Dendritic cell treated with granulocyte-macrophage colony-stimulating factor and Interleukin-4, amounts not matched to agents 40 ng/mL and 50 ng/mL, for 4 days (primary cell): Measurements from ENCODE around the gene FUT8.

Experiments
- H3K27ac Mint-ChIP-seq: one replicate; pipeline ENCODE4 v1.8.0; 2022; ENCODE audit warnings: mild to moderate bottlenecking, mixed read lengths
- H3K27me3 Mint-ChIP-seq: one replicate; pipeline ENCODE4 v1.8.0; 2022; ENCODE audit warnings: mild to moderate bottlenecking, mixed read lengths
- H3K36me3 Mint-ChIP-seq: one replicate; pipeline ENCODE4 v1.8.0; 2022; ENCODE audit warnings: low read depth, mixed read lengths
- H3K4me1 Mint-ChIP-seq: one replicate; pipeline ENCODE4 v1.8.0; 2022; ENCODE audit warnings: low read depth, mixed read lengths
- H3K4me3 Mint-ChIP-seq: one replicate; pipeline ENCODE4 v1.8.0; 2022; ENCODE audit warnings: mild to moderate bottlenecking, moderate library complexity, mixed read lengths
- H3K9me3 Mint-ChIP-seq: one replicate; pipeline ENCODE4 v1.8.0; 2022; ENCODE audit warnings: mixed read lengths
- intact Hi-C: fragments of 100-400 bp; cut with micrococcal nuclease; formaldehyde crosslinking; loops from one replicate; pipeline ENCODE4 v1.15.0; 2022

The FUT8 gene

DNA sequence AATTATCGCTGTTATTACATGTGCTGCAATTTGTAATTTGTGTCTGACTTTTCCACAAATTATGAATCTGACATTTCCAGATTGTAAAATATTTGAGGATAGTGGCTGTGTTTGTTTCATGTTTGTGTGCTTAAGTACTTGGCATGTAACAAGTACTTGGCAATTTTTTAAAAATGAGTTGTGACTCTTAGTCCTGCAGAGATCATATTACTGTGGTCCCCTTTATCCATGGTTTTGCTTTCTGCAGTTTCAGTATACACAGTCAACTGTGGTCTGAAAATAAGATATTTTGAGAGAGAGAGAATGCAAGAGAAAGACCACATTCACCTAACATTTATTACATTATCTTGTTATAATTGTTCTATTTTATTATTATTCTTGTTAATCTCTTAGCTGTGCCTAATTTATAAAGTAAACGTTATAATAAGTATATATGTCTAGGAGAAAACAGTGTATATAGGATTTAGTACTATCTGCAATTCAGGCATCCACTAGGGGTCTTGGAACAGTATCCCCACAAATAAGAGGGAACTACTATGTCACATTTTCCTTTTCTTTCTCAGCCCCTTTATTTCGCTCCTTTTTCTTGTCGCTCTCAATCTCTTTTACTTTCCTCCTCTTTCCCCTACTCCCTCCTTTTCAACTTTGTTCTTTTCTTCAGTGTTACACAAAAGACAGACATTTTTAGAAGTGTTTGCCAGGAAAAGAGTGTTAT lies 176.1 kb downstream of the FUT8 start:
- Mint-ChIP-seq H3K27ac (no peak overlapping the region), H3K4me1 (no peaks in the 10 kb centered on the region), H3K4me3 (no peak overlapping the region), H3K36me3 (no peaks in the 10 kb centered on the region), H3K9me3 (no peaks in the 10 kb centered on the region), H3K27me3 (no peaks in the 10 kb centered on the region)
- intact Hi-C loops, result no loop called here

GRCh38 chr14:65594153-65594881 lies 181.8 kb downstream of the FUT8 start:
- no peaks in the 10 kb centered on the region for H3K9me3 Mint-ChIP-seq
- H3K4me3 Mint-ChIP-seq, result no peak overlapping the region
- no peaks in the 10 kb centered on the region for H3K4me1 Mint-ChIP-seq
- no peaks in the 10 kb centered on the region for H3K27me3 Mint-ChIP-seq
- no peak overlapping the region for H3K27ac Mint-ChIP-seq
- no peaks in the 10 kb centered on the region for H3K36me3 Mint-ChIP-seq
- intact Hi-C loops, result no loop called here

DNA sequence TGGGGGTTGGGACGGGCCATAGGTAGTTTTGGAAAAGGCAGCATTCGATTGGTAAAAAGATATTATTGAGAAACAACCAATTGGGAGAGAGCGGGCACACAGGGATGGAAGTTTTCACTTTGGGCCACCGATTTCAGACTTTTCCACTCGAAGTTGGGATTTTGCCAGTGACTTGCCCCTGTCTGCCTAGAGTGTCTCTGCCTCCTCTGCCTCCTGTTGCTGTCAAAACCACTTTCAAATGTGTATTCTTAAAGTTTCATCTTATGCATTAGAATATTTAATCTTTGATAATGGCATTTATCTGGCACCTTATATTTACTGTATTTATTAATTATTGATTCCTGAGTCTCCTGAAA lies 182.3 kb downstream of the FUT8 start:
- Mint-ChIP-seq H3K4me3 (no peak overlapping the region), H3K27me3 (no peaks in the 10 kb centered on the region), H3K9me3 (no peaks in the 10 kb centered on the region), H3K36me3 (no peaks in the 10 kb centered on the region), H3K27ac (no peak overlapping the region), H3K4me1 (no peaks in the 10 kb centered on the region)
- intact Hi-C loops, result no loop called here

GRCh38 chr14:65599375-65599774 lies 186.8 kb downstream of the FUT8 start:
- Mint-ChIP-seq H3K9me3 (no peaks in the 10 kb centered on the region), H3K36me3 (no peaks in the 10 kb centered on the region), H3K27me3 (no peaks in the 10 kb centered on the region), H3K4me3 (no peak overlapping the region), H3K27ac (no peak overlapping the region), H3K4me1 (no peaks in the 10 kb centered on the region)
- intact Hi-C loops, result no loop called here

DNA sequence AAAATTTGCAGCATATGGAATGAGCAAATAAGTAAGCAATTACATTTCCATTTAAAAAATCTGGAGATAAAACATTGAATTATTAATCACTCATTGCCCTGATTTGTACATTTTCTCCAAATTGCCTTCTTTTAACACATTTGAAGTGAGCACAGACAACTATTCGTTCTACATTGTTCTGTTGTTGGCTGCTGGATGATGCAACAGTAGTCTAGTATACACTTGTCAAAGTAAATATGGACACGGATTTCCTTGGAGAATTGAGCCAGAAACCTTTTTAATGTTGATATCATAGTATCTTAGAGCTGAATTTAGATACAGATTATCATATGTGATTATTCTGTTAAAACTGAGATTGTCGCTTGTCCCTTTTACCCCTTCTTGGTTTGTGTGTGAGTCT lies 188.2 kb downstream of the FUT8 start:
- intact Hi-C loops, result loop anchor here (10.0 kb wide), 1 partner anchor 436 kb away; no protein-coding TSS in a partner anchor
- Mint-ChIP-seq H3K9me3 (no peaks in the 10 kb centered on the region), H3K4me3 (no peak overlapping the region), H3K27ac (no peak overlapping the region), H3K36me3 (no peaks in the 10 kb centered on the region), H3K4me1 (no peaks in the 10 kb centered on the region), H3K27me3 (no peaks in the 10 kb centered on the region)

DNA sequence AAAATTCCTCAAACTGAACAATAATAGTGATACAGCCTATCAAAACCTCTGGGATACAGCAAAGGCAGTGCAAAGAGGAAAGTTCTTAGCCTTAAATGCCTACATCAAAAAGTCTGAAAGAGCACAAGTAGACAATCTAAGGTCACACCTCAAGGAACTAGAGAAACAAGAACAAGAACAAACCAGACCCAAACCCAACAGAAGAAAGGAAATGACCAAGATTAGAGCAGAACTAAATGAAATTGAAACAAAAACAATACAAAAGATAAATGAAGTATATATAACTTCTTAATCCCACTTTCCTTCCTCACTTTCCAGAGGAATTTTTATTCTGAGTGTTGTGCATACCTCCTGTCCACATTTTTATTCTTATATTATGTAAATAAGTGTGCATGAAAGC lies 192.0 kb downstream of the FUT8 start:
- H3K9me3 Mint-ChIP-seq, result no peaks in the 10 kb centered on the region
- no peaks in the 10 kb centered on the region for H3K4me1 Mint-ChIP-seq
- H3K36me3 Mint-ChIP-seq, result no peaks in the 10 kb centered on the region
- H3K4me3 Mint-ChIP-seq, result no peak overlapping the region
- intact Hi-C loops, result loop anchor here (10.0 kb wide), 1 partner anchor 440 kb away; no protein-coding TSS in a partner anchor
- H3K27me3 Mint-ChIP-seq, result no peaks in the 10 kb centered on the region
- H3K27ac Mint-ChIP-seq, result no peak overlapping the region

GRCh38 chr14:65604936-65605335 lies 192.4 kb downstream of the FUT8 start:
- no peaks in the 10 kb centered on the region for H3K4me1 Mint-ChIP-seq
- intact Hi-C loops, result loop anchor here (10.0 kb wide), 1 partner anchor 440 kb away; no protein-coding TSS in a partner anchor
- no peak overlapping the region for H3K4me3 Mint-ChIP-seq
- no peaks in the 10 kb centered on the region for H3K27me3 Mint-ChIP-seq
- no peak overlapping the region for H3K27ac Mint-ChIP-seq
- H3K9me3 Mint-ChIP-seq, result no peaks in the 10 kb centered on the region
- no peaks in the 10 kb centered on the region for H3K36me3 Mint-ChIP-seq

DNA sequence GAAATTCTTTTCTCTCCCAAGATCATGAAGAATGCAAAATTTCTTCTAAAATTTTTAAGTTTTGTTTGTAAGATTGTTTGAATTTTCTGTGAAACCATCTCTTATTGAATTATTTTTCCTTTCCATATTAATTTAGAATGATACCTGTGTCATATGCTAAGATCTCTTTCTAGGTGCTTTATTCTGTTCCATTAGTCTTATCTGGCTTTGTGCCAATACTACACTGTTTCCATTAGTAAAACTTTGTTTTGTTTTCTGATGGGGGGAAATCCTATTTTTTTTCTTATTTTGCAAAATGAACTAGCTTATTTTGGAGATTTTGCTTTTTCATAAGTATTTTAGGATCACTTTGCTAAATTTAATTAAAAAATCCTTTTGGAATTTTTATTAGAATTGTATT lies 193.9 kb downstream of the FUT8 start:
- intact Hi-C loops, result loop anchor here (10.0 kb wide), 1 partner anchor 442 kb away; no protein-coding TSS in a partner anchor
- Mint-ChIP-seq H3K27me3 (no peaks in the 10 kb centered on the region), H3K4me3 (no peak overlapping the region), H3K36me3 (no peaks in the 10 kb centered on the region), H3K27ac (no peak overlapping the region), H3K9me3 (no peaks in the 10 kb centered on the region), H3K4me1 (no peaks in the 10 kb centered on the region)

DNA sequence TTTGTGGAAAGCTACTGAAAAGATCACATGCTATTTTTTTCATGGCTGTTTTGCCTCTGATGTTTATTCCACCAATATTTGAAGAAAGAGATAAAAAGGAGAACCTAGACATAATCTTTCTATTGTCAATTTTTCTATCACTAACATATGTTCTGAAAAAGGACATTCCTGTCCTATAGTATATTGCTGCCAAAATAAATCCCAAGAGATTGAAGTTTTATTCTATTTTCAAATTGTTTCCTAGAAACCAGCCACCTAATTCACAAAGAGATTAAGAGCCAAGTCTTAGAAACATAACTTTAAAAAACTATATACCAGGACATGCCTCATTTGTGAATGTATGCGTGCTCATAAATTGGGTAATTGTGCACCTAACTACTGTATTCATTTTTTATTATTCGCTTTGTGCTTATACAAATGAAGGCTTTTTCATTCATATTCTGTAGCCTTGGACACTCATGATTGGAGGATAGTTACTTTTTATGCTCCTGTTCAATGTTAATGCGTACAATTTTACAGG lies 200.7 kb downstream of the FUT8 start:
- intact Hi-C loops, result no loop called here
- Mint-ChIP-seq H3K36me3 (no peaks in the 10 kb centered on the region), H3K4me1 (no peaks in the 10 kb centered on the region), H3K4me3 (no peak overlapping the region), H3K27ac (no peak overlapping the region), H3K9me3 (no peaks in the 10 kb centered on the region), H3K27me3 (no peaks in the 10 kb centered on the region)

GRCh38 chr14:65618996-65619395 lies 206.5 kb downstream of the FUT8 start:
- Mint-ChIP-seq H3K27ac (no peak overlapping the region), H3K4me3 (no peak overlapping the region), H3K9me3 (no peaks in the 10 kb centered on the region), H3K4me1 (no peaks in the 10 kb centered on the region), H3K27me3 (no peaks in the 10 kb centered on the region), H3K36me3 (no peaks in the 10 kb centered on the region)
- intact Hi-C loops, result no loop called here

GRCh38 chr14:65620195-65620594 lies 207.7 kb downstream of the FUT8 start:
- intact Hi-C loops, result no loop called here
- H3K36me3 Mint-ChIP-seq, result no peaks in the 10 kb centered on the region
- no peaks in the 10 kb centered on the region for H3K9me3 Mint-ChIP-seq
- no peaks in the 10 kb centered on the region for H3K4me1 Mint-ChIP-seq
- no peaks in the 10 kb centered on the region for H3K27me3 Mint-ChIP-seq
- no peak overlapping the region for H3K27ac Mint-ChIP-seq
- no peak overlapping the region for H3K4me3 Mint-ChIP-seq

DNA sequence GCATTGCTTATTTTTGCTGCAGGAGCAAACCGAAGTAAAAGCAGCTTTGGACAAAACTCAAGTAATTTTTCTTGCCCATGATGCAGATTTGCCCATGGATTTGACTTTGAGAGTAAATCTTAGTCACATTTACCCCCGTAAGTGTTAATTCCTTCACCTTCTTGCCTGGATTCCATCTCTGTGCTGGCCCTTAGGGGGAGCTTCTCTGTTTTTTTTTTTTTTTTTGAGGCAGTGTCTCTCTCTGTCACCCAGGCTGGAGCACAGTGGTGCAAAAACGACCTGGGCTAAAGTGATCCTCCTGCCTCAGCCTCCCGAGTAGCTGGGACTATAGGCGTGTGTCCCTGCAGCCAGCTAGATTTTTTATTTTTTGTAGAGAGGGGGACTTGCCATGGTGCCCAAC lies 210.2 kb downstream of the FUT8 start:
- Mint-ChIP-seq H3K4me3 (no peak overlapping the region), H3K27me3 (no peaks in the 10 kb centered on the region), H3K9me3 (no peaks in the 10 kb centered on the region), H3K27ac (no peak overlapping the region), H3K4me1 (no peaks in the 10 kb centered on the region), H3K36me3 (no peaks in the 10 kb centered on the region)
- intact Hi-C loops, result no loop called here

GRCh38 chr14:65623759-65624158 lies 211.2 kb downstream of the FUT8 start:
- no peaks in the 10 kb centered on the region for H3K27me3 Mint-ChIP-seq
- H3K27ac Mint-ChIP-seq, result no peak overlapping the region
- no peaks in the 10 kb centered on the region for H3K4me1 Mint-ChIP-seq
- H3K36me3 Mint-ChIP-seq, result no peaks in the 10 kb centered on the region
- no peak overlapping the region for H3K4me3 Mint-ChIP-seq
- intact Hi-C loops, result no loop called here
- H3K9me3 Mint-ChIP-seq, result no peaks in the 10 kb centered on the region

- Mint-ChIP-seq H3K9me3 (peaks cover 2% of the 10 kb centered on the region), H3K36me3 (peaks cover 2% of the 10 kb centered on the region), H3K4me3 (no peak overlapping the region), H3K27me3 (no peaks in the 10 kb centered on the region), H3K4me1 (no peaks in the 10 kb centered on the region), H3K27ac (no peak overlapping the region)
- intact Hi-C loops, result no loop called here
Measured at GRCh38 chr14:65627315-65627714, 214.8 kb downstream of the FUT8 start.
